Caki2 (cell line): ENCODE data around the gene ABCB8. TPM values are rescaled to one million over a fixed set of nuclear protein-coding genes. Genes with fewer than 3 reads are reported as not detected.

Experiments used
- DNase-seq: peaks from one replicate; pipeline ENCODE4 v3.0.0-alpha.2; 2015; ENCODE audit warnings: low read depth
- in situ Hi-C: cut with HindIII; loops from 2 replicates; pipeline ENCODE4 v1.10.0; 2016; ENCODE audit warnings: low sequenced_read_pairs, low pct_unique_long_range_greater_than_20kb, mixed read lengths
- total RNA-seq: library from RNA; depleted of rRNA; stranded (reverse); fragments of >200 nt; shearing (Covaris generic); gene quantifications from 2 replicates; pipeline ENCODE4 v1.2.3, GENCODE V29; 2014; ENCODE audit warnings: low replicate concordance; rRNA removed

The ABCB8 gene
- total RNA-seq, result 19.6 and 31.5 TPM in 2 replicates

DNA sequence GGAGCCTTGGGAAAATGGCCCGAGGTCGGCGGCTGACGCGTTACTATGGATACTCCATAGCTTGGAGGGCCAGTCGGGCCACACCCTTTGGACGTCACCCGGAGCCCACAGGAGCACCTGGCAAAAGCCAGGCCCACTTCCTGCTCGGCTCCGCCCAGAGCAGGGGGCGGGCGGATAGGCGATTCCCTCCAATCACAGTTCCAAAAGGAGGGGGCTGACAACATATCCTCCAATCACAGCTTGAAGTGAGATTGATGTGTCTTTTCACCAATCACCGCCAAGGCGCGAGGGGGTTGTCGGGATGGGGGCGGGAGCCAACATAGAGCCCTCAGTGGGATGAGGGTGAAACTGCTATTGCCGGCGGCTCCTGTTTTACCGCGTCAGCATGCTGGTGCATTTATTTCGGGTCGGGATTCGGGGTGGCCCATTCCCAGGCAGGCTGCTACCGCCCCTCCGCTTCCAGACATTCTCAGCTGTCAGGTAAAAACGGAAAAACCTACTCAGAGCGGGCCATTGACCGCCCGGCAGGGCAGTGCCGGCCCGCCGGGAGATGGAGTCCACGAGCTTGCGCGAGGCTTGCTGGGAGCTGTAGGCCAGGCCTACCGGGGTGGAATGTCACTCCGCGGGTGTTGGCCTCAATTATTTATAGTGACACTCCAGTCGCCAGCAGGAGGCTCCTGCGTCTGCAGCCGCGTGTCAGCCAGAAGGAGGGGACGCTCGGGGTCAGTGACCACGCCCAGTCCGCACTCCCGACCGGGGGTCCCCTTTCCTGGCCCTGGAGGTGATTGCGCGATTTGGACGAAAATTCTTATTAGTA lies at the start of gene ABCB8:
Gene ABCB8, plus strand, starts transcription at position 320 of the 817 bp plus-strand sequence. Its CDS starts 66 bp downstream, at position 386.
- in situ Hi-C loops, result no loop called here
- peak; percentile 100 for DNase-seq

- in situ Hi-C loops, result no loop called here
These were observed 48.4 kb upstream of the ABCB8 start for GRCh38 chr7:150979713-150980390.

GRCh38 chr7:150980663-150981062 lies 47.6 kb upstream of the ABCB8 start:
- in situ Hi-C loops, result no loop called here
- no peak for DNase-seq

More at GRCh38 chr7:150979713-150980390, 48.4 kb upstream of the ABCB8 start:
- DNase-seq, result peak; percentile 28

GRCh38 chr7:150981644-150982043 lies 46.6 kb upstream of the ABCB8 start:
- no peak for DNase-seq
- in situ Hi-C loops, result no loop called here

GRCh38 chr7:150982351-150982750 lies 45.9 kb upstream of the ABCB8 start:
- in situ Hi-C loops, result no loop called here
- DNase-seq, result no peak

GRCh38 chr7:150983893-150984368 lies 44.3 kb upstream of the ABCB8 start:
- peak; percentile 39 for DNase-seq
- in situ Hi-C loops, result no loop called here

DNA sequence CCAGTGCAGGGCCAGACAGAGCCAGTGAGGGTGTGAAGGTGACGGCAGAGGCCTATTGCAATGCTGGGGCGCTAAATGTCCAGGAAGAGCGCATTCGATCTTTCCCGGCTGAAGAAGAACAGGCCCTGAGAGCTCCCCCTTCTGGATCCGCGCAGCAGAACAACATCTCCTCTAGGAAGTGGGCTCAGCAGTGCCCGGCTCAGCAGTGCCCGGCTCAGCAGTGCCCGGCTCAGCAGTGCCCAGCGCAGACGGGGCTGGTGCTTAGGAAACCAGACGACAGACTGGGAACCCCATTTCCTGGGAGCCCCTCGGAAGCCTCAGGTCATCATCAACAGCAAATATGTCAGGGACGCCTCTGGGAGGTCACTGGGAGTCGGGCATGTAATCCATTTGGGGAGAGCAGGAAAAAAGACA lies 42.1 kb upstream of the ABCB8 start:
- in situ Hi-C loops, result no loop called here
- DNase-seq, result no peak

DNA sequence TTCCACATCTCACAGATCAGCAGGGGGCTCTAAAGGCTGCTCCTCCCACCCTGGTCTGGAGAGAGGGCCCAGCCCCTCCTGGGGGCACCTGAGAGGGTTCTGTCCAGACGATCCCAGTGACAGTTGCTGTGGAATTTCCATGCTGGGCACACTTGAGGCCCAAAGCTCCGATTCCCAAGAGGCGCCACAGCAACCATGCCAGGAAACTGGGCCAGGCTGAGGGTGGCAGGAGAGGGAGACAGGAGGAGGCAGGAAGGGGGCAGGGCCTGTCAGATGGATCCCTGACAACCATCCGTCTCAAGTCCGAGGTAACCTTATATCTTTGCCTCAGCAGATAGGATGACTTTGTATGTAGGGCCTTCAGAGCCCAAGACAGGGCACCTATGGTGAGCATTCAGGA lies 41.7 kb upstream of the ABCB8 start:
- no peak for DNase-seq
- in situ Hi-C loops, result no loop called here

- in situ Hi-C loops, result no loop called here
- no peak for DNase-seq
These were observed 39.7 kb upstream of the ABCB8 start for GRCh38 chr7:150988230-150989226.

DNA sequence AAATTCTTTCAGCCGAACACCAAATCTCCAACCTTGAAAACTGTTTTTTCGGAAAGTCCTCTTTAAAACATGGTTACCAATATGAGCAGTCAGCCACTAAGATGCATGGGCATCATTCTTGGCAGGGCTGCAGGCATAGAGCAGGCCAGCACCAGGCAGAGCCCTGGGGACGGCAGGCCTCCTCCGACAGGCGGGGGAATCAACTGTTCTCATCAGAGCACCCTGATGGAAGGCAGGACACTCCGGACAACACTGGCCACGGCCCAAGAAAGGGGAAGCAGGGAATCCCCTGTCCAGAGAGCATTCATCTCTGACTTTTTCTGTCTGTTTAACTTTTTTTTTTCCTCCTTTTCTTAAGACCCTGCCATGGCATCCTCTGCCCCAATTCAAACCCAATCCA lies 38.8 kb upstream of the ABCB8 start:
- in situ Hi-C loops, result no loop called here
- no peak for DNase-seq

- peak; percentile 59 for DNase-seq
- in situ Hi-C loops, result no loop called here
These were observed 37.6 kb upstream of the ABCB8 start, which contains the start of gene NOS3 for GRCh38 chr7:150990416-150991186. NOS3 (plus strand) TSS chr7:150991017; CDS start chr7:150993804, 2,787 bp downstream.

DNA sequence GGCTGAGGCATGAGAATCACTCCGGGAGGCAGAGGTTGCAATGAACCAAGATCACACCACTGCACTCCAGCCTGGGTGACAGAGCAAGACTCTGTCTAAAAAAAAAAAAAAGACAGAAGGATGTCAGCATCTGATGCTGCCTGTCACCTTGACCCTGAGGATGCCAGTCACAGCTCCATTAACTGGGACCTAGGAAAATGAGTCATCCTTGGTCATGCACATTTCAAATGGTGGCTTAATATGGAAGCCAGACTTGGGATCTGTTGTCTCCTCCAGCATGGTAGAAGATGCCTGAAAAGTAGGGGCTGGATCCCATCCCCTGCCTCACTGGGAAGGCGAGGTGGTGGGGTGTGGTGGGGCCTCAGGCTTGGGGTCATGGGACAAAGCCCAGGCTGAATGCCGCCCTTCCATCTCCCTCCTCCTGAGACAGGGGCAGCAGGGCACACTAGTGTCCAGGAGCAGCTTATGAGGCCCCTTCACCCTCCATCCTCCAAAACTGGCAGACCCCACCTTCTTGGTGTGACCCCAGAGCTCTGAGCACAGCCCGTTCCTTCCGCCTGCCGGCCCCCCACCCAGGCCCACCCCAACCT lies 36.1 kb upstream of the ABCB8 start:
- in situ Hi-C loops, result no loop called here
- DNase-seq, result no peak

GRCh38 chr7:150992833-150993302 lies 35.4 kb upstream of the ABCB8 start:
- DNase-seq, result no peak
- in situ Hi-C loops, result no loop called here

GRCh38 chr7:150993511-150993910 lies 34.7 kb upstream of the ABCB8 start:
- DNase-seq, result no peak
- in situ Hi-C loops, result no loop called here

GRCh38 chr7:150994141-150994837 lies 34.0 kb upstream of the ABCB8 start:
- in situ Hi-C loops, result no loop called here
- DNase-seq, result no peak

DNA sequence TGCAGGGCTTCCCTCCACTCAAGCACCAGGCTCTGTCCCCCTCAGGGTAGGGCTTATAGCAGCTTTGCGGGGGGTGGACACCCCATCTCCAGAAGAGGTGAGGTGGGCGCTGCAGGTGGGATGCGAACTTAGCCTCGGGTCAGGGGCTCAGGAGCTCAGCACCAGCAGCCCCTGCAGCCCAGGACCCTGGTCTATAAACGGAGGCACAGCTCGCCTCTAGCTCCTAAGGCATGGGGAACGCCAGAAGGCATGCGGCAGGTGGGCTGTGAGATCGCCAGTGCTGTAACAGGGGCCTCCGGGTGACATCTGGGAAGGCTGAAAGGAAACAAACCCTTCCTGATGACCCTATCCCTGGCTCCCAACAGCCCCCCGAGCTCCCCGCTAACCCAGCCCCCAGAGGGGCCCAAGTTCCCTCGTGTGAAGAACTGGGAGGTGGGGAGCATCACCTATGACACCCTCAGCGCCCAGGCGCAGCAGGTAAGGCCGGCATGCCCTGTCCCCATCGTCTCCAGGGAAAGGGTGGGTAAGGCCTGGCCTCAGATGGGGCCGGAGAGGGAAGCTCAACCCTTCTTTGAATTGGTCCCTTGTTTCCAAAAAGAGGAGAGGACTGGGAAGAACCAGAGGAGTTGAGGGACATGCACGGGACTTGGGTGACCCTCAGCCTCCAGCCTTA lies 33.3 kb upstream of the ABCB8 start:
- in situ Hi-C loops, result no loop called here
- no peak for DNase-seq
